MM.1S (cell line): ENCODE data around the gene CACNA1C.

Source experiments
- EZH2 ChIP-seq: fragments of 300-600 bp; sonication (generic); optimal IDR thresholded peaks from 2 replicates; pipeline ENCODE3; 2017; ENCODE audit warnings: low read depth, mild to moderate bottlenecking, antibody characterized with exemption, low read length, mixed read lengths
- EZH2phosphoT487 ChIP-seq: fragments of 300-600 bp; sonication (generic); IDR thresholded peaks from 2 replicates; pipeline ENCODE4 v1.6.1; 2018; ENCODE audit warnings: antibody characterized with exemption, low read length
- TF ChIP-seq, protein P1 (sequence below): fragments of 300-600 bp; sonication (generic); IDR thresholded peaks from 2 replicates; pipeline ENCODE4 v1.5.1; 2016; ENCODE audit warnings: antibody characterized with exemption, low read length, mixed read lengths

DNA sequence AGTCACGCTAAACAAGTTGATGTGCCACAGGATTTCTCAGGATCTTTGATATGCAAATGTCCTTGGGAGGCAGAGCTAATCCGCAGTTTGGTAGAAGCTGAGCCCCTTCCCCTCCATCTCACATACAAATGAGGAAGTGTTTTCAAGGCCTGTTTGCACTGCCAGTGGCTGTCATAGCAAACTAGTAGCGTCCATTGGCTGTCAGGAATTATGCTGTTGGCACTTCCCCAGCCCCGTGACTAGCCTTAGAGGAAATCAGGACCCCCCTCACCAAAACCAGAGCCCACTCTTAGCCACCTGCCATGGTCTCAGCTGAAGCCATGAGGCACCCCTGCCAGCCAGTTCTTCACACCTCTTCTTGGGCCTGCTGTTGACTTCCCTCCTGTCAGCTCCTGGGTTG, 253.9 kb downstream of the CACNA1C start:
- TF ChIP-seq EZH2, result no peak
- TF ChIP-seq, protein P1, sequence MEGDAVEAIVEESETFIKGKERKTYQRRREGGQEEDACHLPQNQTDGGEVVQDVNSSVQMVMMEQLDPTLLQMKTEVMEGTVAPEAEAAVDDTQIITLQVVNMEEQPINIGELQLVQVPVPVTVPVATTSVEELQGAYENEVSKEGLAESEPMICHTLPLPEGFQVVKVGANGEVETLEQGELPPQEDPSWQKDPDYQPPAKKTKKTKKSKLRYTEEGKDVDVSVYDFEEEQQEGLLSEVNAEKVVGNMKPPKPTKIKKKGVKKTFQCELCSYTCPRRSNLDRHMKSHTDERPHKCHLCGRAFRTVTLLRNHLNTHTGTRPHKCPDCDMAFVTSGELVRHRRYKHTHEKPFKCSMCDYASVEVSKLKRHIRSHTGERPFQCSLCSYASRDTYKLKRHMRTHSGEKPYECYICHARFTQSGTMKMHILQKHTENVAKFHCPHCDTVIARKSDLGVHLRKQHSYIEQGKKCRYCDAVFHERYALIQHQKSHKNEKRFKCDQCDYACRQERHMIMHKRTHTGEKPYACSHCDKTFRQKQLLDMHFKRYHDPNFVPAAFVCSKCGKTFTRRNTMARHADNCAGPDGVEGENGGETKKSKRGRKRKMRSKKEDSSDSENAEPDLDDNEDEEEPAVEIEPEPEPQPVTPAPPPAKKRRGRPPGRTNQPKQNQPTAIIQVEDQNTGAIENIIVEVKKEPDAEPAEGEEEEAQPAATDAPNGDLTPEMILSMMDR, result no peak
- TF ChIP-seq EZH2phosphoT487, result no peak
